GM19023 (cell line): ENCODE measurements around the gene ZNF343.
"Not testable (repeated sequence)": the region's sequence is repeated elsewhere in the genome, so short reads cannot be mapped to it uniquely, and the experiment has no call there.

Experiments
- ATAC-seq: cut with Tn5 transposase; IDR thresholded peaks from one replicate; pipeline ENCODE4 v1.9.1; 2021; ENCODE audit warnings: mild to moderate bottlenecking, moderate library complexity; ENCODE audit not compliant: unreplicated experiment

Gene ZNF343

DNA sequence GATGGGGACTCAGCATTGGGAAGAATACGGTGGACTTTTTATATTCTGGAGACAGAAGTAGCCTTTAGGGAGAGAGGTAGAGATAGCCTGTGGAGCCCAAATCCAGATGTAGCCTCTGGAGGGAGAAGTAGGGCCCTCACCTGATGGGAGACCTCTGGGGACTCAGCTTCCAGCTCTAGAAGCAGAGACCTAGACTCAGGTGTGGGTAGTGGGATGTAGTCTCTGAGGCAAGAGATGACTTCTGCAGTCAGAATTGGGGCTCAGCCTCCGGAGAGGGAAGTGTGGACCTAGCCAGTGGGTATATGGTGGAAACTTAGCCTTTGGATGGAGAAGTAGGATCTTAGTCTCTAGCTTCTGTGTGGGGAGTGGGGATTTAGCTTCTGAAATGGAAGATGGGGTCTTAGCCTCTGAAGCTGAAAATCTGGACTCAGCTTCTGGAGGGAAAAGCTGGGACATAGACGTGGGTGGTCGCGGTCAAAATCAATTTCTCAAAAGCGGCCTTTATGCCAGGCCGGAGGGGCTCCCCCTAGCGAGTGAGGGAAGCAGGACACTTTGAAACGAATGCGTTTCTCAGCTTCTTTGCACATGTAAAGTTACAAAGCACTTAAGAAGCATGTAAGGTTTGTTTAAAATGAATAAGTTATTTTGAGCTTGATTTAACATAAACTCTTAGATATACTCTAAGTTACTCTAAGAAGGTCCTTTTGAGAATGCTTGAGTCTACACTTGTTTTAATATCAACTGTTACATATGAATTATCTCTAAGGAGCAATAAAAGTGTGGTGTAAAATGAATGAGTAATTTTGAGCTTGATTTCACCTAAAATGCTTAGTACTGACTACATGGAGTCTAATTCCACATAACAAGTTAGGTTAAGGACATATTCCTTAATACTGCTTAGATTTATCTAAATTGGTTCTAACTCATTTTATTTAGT, 12.9 kb upstream of the ZNF343 start:
- no peak for ATAC-seq

DNA sequence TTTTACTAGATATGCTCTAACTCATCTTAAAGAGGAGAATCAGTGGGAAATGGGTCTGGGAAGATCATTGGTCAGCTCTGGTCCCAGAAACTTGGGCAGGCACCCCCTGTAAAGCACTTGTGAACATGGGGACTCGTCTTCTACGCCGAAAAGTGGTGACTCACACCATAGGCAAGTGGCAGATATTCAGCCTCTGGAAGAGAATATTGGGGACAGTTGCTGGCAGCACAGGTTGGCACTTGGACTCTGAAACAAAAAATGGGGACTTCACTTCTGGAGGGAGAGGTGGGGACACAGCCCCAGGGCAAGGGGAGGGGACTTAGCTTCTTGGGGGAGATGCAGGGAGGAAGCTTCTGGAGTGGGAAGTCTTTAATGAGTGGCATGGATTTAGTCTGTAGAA, 11.9 kb upstream of the ZNF343 start:
- no peak for ATAC-seq

DNA sequence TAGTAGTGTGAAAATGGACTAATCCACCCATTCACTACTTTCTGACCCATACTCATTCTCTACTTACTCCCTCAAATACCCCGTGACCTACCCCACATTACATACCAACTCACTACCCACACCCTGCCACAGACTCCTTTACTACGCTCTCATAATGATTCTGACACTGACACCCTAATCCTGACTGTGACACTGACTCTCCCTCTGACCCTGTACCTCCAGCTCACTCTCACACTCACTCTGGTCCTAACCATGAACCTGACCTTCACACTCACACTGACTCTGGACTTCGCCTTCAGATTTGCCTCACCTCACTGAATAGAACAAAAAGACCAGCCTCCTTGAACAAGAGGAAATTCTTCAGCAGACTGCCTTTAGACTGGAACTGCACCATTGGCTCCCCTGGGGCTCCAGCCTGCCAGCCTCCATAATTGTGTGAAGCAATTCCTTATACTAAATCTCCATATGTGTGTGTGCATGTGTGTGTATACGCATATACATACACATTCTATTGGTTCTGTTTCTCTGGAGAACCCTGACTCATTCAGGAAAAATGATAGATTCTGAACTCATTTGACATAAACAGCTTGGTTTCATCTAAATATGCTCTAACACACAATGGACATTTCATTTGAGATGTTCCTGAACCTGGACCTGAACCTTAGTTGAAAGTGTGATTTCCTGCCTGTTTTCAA, 10.5 kb upstream of the ZNF343 start:
- no peak for ATAC-seq

DNA sequence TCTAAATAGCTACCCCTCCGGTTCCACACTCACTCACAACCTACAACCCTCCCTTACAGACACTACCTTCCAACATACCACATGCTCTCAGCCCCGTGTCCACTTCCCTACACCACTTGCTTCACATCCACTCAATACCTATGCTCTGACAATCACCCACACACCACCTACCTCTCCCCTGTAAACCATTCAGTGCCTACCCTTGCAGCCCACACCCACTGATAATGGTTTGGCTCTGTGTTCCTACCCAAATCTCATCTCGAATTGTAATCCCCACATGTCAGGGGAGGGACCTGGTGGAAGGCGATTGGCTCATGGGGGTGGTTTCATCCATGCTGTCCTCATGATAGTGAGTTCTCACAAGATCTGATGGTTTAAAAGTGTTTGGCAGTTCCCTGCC, 9.8 kb upstream of the ZNF343 start:
- ATAC-seq: no peak

DNA sequence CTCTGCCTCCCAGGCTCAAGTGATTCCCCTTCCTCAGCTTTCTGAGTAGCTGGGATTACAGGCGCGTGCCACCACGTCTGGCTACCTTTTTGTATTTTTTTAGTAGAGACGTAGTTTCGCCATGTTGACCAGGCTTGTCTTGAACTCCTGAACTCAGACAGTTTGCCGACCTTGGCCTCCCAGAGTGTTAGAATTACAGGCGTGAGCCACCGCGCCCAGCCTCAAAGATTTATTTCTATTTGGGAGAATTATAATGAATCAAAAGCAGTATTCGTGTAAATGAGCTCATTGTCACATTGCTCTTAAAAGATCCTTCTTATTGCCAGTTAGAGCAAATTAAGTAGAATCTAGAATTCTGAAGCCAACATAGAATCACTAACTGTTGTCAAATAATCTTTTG, 9.4 kb upstream of the ZNF343 start:
- ATAC-seq: no peak

DNA sequence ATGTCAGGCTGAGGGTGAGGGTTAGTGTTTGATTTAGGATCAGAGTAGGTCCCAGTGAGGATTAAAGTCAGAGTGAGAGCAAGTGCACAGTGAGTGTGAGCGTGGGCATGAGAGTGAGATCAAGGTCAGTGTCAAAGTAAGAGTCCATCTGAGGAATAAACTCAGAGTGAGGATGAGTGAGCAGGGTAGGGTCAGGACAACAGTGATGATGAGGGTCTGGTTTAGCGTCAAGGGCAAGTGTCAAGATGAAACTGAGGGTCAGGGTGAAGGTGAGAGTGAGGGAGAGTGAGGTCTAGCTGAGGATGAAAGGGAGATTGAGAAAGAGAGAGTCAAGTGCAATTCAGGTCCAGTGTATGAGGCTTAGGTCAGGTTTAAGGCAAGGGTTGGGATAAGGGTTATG, 7.7 kb upstream of the ZNF343 start:
- no peak for ATAC-seq

DNA sequence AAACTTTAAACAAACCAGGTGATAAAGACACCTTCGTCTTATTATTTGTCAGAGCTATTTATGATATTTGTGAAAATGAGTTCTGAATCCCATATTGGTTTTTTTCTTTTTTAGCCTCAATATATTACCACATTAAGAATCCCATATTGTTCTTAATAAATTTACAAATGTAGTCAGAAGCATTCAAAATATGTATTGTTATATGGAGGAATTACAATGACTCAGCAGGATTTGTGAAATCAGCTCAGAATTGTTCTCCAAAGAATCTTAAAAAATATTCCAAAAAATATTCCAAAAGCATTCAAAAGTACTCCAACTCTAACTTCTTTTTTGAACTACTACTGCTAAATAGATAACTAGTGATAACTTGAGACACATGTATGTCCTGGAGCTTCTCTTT, 6.5 kb upstream of the ZNF343 start:
- ATAC-seq: no peak

DNA sequence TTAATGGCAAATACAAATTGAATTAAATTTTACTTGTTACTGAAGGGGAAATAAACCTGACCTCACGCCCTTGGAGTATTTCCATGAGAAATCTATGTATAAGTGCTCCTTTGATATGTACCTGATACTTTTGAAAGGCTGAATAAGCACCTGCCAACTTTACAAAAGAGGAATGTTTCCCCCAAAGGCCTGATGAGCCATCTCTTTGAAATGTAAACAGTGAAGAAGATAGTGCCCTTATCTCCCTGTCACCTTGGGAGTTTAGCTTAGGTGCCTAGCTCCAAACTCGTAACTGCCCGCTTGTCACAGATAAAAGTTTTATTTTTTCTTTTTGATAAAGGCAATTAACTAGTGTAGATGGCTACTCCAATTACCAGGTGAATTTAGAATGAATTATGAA, 1.1 kb upstream of the ZNF343 start:
- no peak for ATAC-seq

DNA sequence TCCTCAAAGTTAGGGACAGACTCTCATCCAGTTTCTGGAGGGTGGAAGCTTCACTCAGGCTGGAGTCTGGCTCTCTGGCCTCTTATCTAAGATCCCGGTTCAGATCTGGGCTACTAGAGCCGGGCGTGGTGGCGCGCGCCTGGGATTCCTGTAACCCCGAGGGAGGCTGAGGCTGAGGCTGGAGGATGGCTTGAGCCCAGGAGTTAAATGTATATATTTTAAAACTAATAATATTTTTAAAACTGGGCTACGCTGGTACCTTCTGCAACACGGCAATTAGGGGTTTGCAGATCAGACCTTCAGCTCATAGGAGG, 710 bp upstream of the ZNF343 start:
- ATAC-seq: no peak

DNA sequence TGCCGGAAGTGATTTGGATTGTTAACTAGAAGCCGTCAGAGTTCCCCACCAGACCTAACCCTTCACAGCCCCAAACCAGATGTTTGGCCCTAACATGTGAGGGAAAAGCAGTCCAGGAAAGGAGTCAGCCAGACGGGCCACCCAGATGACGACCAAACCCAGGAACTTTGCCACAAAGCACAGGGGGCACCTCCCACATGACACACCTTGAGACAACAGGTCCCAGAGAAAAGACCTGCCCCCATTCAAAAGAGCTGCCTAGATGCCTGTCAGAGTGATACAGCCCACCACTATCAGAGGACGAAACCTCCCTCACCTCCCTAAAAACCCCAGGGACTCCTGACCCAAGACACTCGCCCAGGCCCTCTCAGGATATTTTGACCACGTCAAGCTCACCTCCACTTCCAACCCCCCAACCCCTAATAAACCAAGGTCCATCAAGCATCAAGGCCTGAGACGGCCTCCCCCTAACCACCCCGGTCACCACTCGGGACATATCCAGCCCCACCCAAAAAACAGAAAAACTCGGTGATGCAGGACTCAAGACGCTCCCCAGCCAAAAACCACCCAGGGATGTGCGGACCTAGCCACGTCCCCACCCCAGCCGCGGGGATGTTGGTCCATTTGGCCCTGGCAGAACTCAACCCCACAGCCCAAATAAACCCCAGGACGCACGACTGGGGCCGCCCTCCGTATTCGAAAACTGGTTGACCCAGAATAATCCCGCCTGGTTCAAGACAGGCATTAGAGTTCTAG, 662 bp downstream of the ZNF343 start:
- no peak for ATAC-seq

DNA sequence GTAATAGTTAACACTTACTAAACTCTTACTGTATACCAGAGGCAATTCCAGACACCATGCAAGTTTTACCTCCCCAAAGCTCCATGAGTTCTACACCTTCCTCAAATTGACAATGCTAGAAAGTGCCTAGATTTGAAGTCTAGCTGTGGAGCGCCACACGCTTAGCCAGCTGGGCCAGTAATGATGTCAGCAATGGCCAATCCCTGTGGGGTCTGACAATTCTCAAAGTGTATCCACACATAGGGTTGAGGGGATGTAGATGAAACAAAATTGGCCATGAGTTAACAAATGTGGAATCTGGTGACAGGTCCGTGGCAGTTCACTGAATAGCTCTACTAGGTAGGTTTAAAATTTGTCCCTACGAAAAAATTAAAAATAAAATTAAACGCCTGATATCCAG, 1.3 kb downstream of the ZNF343 start:
- ATAC-seq: no peak

DNA sequence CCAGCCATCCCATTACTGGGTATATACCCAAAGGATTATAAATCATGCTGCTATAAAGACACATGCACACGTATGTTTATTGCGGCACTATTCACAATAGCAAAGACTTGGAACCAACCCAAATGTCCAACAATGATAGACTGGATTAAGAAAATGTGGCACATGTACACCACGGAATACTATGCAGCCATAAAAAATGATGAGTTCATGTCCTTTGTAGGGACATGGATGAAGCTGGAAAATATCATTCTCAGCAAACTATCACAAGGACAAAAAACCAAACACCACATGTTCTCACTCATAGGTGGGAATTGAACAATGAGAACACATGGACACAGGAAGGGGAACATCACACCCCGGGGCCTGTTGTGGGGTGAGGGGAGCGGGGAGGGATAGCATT, 2.3 kb downstream of the ZNF343 start:
- not testable (repeated sequence) for ATAC-seq

DNA sequence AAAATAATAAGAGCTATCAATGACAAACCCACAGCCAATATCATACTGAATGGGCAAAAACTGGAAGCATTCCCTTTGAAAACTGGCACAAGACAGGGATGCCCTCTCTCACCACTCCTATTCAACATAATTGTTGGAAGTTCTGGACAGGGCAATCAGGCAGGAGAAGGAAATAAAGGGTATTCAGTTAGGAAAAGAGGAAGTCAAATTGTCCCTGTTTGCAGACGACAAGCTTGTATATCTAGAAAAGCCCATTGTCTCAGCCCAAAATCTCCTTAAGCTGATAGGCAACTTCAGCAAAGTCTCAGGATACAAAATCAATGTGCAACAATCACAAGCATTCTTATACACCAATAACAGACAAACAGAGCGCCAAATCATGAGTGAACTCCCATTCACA, 3.9 kb downstream of the ZNF343 start:
- not testable (repeated sequence) for ATAC-seq

DNA sequence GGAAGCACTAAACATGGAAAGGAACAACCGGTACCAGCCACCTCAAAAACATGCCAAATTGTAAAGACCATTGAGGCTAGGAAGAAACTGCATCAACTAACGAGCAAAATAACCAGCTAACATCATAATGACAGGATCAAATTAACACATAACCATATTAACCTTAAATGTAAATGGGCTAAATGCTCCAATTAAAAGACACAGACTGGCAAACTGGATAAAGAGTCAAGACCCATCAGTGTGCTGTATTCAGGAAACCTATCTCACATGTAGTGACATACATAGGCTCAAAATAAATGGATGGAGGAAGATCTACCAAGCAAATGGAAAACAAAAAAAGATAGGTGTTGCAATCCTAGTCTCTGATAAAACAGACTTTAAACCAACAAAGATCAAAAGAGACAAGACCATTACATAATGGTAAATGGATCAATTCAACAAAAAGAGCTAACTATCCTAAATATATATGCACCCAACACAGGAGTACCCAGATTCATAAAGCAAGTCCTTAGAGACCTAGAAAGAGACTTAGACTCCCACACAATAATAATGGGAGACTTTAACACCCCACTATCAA, 5.8 kb downstream of the ZNF343 start:
- not testable (repeated sequence) for ATAC-seq

DNA sequence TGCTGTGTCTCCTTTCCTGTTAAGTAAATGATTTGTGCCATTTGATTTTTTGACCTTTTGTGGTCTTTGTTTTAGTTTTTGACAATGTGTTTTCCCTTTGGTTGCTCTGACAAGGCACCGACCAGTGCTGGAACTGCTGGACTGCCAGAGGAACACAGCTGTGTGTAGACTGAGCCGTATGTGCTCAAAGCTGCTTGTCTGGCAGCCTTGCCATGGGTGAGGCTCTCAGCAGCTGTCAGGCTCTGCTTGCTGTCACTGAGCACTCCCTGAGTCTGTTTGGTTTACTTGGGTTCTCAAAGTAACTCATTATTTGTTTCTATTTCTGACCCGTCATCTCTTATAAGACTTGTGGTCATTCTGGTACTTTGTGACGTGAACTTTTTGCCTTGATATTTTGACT, 23.1 kb downstream of the ZNF343 start:
- no peak for ATAC-seq

DNA sequence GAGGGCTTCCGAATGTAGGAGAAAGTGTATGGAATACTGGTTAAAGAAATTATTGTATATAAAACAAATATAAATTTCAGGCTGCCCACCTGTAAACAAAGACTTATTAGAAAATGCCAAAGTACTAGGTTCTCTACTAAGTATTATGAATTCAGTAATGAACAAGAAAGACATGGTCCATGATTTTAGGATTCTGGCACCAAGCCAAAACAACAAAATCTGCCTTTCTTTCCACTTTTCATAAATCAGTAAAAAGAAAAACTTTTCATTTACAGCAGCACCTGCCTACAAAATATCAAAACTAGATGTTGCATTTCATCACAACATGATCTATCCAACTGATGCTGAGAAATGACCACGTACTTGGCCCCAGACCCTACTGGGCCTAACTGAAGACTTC, 23.6 kb downstream of the ZNF343 start:
- ATAC-seq: no peak

DNA sequence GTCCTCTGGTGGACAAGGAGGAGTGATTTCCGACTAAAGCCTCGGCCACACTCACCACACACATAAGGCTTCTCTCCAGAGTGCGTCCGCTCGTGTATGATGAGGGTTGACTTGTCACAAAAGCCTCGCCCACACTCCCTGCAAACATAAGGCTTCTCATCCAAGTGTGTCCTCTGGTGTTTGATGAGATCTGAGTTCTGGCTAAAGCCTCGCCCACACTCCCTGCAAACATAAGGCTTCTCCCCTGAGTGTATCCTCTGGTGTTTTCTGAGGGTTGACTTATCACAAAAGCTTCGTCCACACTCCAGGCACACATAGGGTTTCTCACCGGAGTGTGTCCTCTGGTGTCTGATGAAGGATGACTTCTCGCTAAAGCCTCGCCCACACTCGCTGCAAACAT, 25.2 kb downstream of the ZNF343 start:
- ATAC-seq: no peak

DNA sequence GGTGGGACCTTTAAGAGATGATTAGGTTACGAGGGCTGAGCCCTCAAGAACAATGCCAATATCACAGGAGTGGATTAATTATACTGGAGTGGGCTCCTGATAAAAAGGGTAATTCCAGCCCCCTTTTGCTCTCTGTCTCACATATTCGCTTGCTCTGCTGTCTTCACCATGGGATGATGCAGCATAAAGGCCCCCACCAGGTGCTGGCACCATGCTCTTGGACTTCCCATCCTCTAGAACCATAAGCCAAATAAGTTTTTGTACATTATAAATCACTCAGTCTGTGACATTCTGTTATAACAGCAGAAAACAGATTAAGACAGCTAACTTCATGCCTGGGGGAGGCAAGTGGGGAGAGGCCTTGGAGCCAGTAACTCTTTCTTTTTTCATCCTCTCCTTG, 28.3 kb downstream of the ZNF343 start:
- ATAC-seq: no peak

DNA sequence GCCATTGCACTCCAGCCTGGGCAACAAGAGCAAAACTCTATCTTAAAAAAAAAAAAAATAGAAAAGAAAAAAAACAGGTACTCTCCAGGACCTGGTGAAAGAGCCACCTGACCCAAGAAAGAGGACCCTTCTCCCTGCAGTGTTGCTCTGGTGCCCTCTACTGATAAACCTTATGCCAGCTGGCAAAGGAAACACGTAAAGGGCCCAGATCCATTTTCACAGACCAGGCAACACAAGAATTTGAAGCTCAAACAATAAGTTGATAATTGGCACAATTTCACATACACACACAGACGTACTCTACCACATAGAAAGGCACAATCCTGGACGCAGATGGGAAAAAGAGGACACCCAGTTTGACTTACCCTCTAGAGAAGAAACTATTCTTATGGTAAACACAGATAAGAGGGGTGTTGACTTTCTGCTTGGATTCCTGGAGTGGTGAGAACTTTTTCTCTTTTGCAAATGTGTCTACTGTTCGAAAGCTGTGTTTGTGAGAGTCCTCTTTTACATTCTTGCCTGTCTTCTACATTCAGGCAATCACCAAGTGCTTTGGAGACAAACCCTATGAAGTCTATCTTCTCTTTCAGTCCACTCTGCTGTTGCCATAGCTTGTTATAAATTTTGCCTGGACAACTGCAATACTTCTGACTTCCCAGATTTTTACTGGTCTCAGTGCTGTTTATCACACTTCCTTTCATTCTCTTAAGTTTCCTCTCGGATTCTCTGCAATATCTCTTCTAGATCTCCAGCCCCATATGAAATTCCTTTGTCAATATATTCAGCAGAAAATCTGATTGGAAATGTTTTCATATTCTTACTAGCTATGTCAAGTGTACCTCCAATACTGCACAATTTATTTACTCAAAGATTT, 31.7 kb downstream of the ZNF343 start:
- ATAC-seq: no peak
